KMS-11 (cell line): ENCODE measurements around the gene ATP9B.
"Not testable (repeated sequence)": the region's sequence is repeated elsewhere in the genome, so short reads cannot be mapped to it uniquely, and the experiment has no call there.

ENCODE experiments used
- H2AFZ ChIP-seq: fragments of 200-600 bp; sonication (generic); 2 replicates; pipeline ENCODE4 v1.6.1; 2016; ENCODE audit warnings: antibody characterized with exemption, mixed run types, low read depth
- H3K27ac ChIP-seq: fragments of 200-600 bp; sonication (generic); 2 replicates; pipeline ENCODE4 v1.6.1; 2016; ENCODE audit warnings: mild to moderate bottlenecking, mixed run types
- H3K27me3 ChIP-seq: fragments of 200-600 bp; sonication (generic); 2 replicates; pipeline ENCODE4 v1.6.1; 2017; ENCODE audit warnings: mild to moderate bottlenecking, low read depth, mixed run types, moderate library complexity; ENCODE audit not compliant: insufficient read depth
- H3K36me3 ChIP-seq: fragments of 200-600 bp; sonication (generic); 2 replicates; pipeline ENCODE4 v1.6.1; 2017; ENCODE audit warnings: mild to moderate bottlenecking, mixed run types; ENCODE audit not compliant: insufficient read depth
- H3K4me1 ChIP-seq: fragments of 200-600 bp; sonication (generic); 2 replicates; pipeline ENCODE4 v1.6.1; 2016; ENCODE audit warnings: mild to moderate bottlenecking, low read depth, mixed run types; ENCODE audit not compliant: poor library complexity, severe bottlenecking
- H3K4me2 ChIP-seq: fragments of 200-600 bp; sonication (generic); 2 replicates; pipeline ENCODE4 v1.7.0; 2016; ENCODE audit warnings: mild to moderate bottlenecking, mixed run types
- H3K4me3 ChIP-seq: fragments of 200-600 bp; sonication (generic); IDR thresholded peaks from 2 replicates; pipeline ENCODE4 v1.6.1; 2017; ENCODE audit warnings: low read depth, low read length, mixed read lengths; ENCODE audit not compliant: insufficient read depth
- H3K79me2 ChIP-seq: fragments of 200-600 bp; sonication (generic); 2 replicates; pipeline ENCODE4 v1.6.1; 2016; ENCODE audit warnings: low read depth, mixed run types; ENCODE audit not compliant: insufficient read depth
- H3K9ac ChIP-seq: fragments of 200-600 bp; sonication (generic); 2 replicates; pipeline ENCODE4 v1.6.1; 2016; ENCODE audit warnings: mild to moderate bottlenecking, mixed run types
- H4K20me1 ChIP-seq: fragments of 200-600 bp; sonication (generic); 2 replicates; pipeline ENCODE4 v1.6.1; 2016; ENCODE audit warnings: mild to moderate bottlenecking, mixed run types; ENCODE audit not compliant: insufficient read depth
- CTCF ChIP-seq: fragments of 200-600 bp; sonication (generic); conservative IDR thresholded peaks from 2 replicates; pipeline ENCODE4 v1.6.1; 2017; ENCODE audit warnings: low read depth, mild to moderate bottlenecking, antibody characterized with exemption, low read length, moderate library complexity, mixed read lengths

Gene ATP9B

DNA sequence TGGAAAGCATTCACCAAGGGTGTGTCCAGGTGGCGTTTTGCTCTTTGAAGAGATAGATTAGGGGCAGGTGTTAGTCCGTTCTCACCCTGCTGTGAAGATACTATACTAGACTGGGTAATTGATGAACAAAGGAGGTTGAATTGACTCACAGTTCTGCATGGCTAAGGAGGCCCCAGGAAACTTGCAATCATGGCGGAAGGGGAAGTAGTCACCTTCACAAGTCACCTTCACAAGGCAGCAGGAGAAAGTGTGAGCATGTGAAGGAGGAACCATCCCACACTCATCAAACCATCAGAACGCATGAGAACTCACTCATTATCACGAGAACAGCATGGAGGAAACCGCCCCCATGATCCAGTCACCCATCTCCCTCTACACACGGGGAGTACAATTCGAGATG, 190.8 kb downstream of the ATP9B start:
- H3K9ac ChIP-seq: no peak overlapping the region
- no peak overlapping the region for H3K4me2 ChIP-seq
- TF ChIP-seq CTCF: no peak
- H3K36me3 ChIP-seq: no peaks in the 10 kb centered on the region
- no peak overlapping the region for H3K27ac ChIP-seq
- H3K4me1 ChIP-seq: no peaks in the 10 kb centered on the region
- no peak overlapping the region for H2AFZ ChIP-seq
- no peaks in the 10 kb centered on the region for H3K27me3 ChIP-seq
- no peak overlapping the region for H3K4me3 ChIP-seq
- H3K79me2 ChIP-seq: no peaks in the 10 kb centered on the region
- H4K20me1 ChIP-seq: no peaks in the 10 kb centered on the region

GRCh38 chr18:79260510-79260909, 191.3 kb downstream of the ATP9B start:
- Histone ChIP-seq H3K4me2 (no peak overlapping the region), H3K27ac (no peak overlapping the region), H3K27me3 (no peaks in the 10 kb centered on the region), H3K4me1 (no peaks in the 10 kb centered on the region), H3K36me3 (no peaks in the 10 kb centered on the region), H3K9ac (no peak overlapping the region), H4K20me1 (no peaks in the 10 kb centered on the region), H3K79me2 (no peaks in the 10 kb centered on the region), H2AFZ (no peak overlapping the region), H3K4me3 (no peak overlapping the region)
- no peak for TF ChIP-seq CTCF

DNA sequence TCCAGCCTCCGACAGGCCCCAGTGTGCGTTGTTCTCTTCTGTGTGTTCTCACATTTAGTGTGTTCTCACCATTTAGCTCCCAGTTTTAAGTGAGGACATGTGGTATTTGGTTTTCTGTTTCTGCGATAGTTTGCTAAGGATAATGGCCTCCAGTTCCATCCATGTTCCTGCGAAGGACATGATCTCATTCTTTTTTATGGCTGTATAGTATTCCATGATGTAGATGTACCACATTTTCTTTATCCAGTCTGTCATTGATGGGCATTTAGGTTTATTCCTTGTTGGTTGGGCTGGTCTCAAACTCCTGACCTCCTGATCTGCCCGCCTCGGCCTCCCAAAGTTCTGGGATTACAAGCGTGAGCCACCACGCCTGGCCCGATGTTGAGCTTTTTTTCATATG, 195.9 kb downstream of the ATP9B start:
- not testable (repeated sequence) for H2AFZ ChIP-seq, H3K27me3 ChIP-seq, H3K27ac ChIP-seq, H3K36me3 ChIP-seq, H3K4me3 ChIP-seq, H3K4me2 ChIP-seq, H3K9ac ChIP-seq, H4K20me1 ChIP-seq, H3K79me2 ChIP-seq
- H3K4me1 ChIP-seq: peaks cover 20% of the 10 kb centered on the region

DNA sequence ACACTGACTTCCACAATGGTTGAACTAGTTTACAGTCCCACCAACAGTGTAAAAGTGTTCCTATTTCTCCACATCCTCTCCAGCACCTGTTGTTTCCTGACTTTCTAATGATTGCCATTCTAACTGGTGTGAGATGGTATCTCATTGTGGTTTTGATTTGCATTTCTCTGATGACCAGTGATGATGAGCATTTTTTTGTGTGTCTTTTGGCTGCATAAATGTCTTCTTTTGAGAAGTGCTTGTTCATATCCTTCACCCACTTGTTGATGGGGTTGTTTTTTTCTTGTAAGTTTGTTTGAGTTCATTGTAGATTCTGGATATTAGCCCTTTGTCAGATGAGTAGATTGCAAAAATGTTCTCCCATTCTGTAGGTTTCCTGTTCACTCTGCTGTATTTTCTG, 202.6 kb downstream of the ATP9B start:
- H3K9ac ChIP-seq, H3K4me2 ChIP-seq, H3K4me3 ChIP-seq, H3K27ac ChIP-seq, H4K20me1 ChIP-seq, H3K27me3 ChIP-seq, H3K79me2 ChIP-seq, H2AFZ ChIP-seq, H3K36me3 ChIP-seq: not testable (repeated sequence)
- H3K4me1 ChIP-seq: peaks cover 54% of the 10 kb centered on the region

GRCh38 chr18:79272916-79273315, 203.7 kb downstream of the ATP9B start:
- no peak for TF ChIP-seq CTCF
- H3K27me3 ChIP-seq: no peaks in the 10 kb centered on the region
- H3K27ac ChIP-seq: no peak overlapping the region
- no peak overlapping the region for H2AFZ ChIP-seq
- no peaks in the 10 kb centered on the region for H3K36me3 ChIP-seq
- no peak overlapping the region for H3K4me3 ChIP-seq
- H3K4me1 ChIP-seq: peaks cover 51% of the 10 kb centered on the region
- H3K9ac ChIP-seq: no peak overlapping the region
- no peak overlapping the region for H3K4me2 ChIP-seq
- H4K20me1 ChIP-seq: no peaks in the 10 kb centered on the region
- no peaks in the 10 kb centered on the region for H3K79me2 ChIP-seq
